HG03103 (cell line): Measurements from ENCODE around the gene SMCHD1.
A peak's percentile ranks its signal among the peaks of the same experiment; 100 is the strongest.

ENCODE experiments used
- ATAC-seq: cut with Tn5 transposase; IDR thresholded peaks from one replicate; pipeline ENCODE4 v1.9.1; 2021; ENCODE audit warnings: low read depth; ENCODE audit not compliant: unreplicated experiment

The SMCHD1 gene

GRCh38 chr18:2655178-2655953, at the start of gene SMCHD1:
TSS of gene SMCHD1 (plus strand) at chr18:2655726. CDS start at chr18:2656076, 350 bp downstream.
- ATAC-seq: peak; percentile 61

- no peak for ATAC-seq
These were observed 49.2 kb upstream of the SMCHD1 start for GRCh38 chr18:2606335-2606734.

DNA sequence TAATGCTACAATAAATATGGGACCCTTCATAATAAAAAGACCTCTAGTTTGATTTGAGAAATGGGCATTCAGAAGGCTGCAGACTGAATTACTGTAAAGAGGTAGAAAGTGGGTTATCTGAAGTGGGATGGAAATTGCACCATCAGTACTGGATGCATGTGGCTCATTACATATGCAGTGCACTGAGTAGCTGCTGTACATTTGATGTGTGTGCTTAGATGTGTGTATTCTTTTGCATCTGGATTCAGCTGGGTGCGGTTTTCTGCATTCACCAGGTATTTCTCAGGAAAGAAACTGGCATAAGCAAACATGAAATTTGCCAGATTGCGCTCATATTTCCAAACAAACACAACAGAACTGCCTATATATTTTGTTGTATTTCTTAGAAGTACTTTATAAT, 45.9 kb upstream of the SMCHD1 start:
- no peak for ATAC-seq

- ATAC-seq: no peak
These were observed 45.0 kb upstream of the SMCHD1 start for GRCh38 chr18:2610549-2610948.

- no peak for ATAC-seq
These were observed 42.5 kb upstream of the SMCHD1 start for GRCh38 chr18:2612996-2613395.

DNA sequence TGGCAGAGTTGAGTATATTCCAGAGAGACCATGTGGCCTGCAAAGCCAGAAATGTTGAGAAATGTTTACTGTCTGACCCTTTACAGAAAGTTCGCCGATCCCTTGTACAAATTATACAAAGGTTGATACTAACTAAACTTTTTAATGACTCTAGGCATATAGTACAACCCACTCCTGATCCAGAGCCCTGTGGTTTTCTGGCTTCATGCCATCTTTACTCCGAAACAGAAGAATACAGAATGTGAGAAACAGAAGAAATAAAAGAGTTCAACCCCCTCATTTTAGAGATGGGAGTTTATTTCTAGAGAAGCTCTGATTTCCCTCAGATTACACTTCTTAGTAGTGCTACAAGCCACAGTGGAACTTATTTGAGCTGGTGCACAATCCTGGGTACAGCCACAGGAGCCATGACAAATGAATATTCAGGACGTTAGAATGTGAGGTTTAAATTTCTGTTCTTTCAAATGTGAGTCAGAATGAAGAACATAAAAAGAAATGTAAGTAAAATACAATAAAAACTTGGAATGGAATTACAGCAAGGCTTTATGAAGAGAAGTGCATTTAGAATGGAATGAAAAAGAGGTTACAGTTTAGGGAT, 38.0 kb upstream of the SMCHD1 start:
- ATAC-seq: no peak

GRCh38 chr18:2618009-2618408, 37.5 kb upstream of the SMCHD1 start:
- no peak for ATAC-seq

- ATAC-seq: no peak
These were observed 30.3 kb upstream of the SMCHD1 start for GRCh38 chr18:2625217-2625616.

DNA sequence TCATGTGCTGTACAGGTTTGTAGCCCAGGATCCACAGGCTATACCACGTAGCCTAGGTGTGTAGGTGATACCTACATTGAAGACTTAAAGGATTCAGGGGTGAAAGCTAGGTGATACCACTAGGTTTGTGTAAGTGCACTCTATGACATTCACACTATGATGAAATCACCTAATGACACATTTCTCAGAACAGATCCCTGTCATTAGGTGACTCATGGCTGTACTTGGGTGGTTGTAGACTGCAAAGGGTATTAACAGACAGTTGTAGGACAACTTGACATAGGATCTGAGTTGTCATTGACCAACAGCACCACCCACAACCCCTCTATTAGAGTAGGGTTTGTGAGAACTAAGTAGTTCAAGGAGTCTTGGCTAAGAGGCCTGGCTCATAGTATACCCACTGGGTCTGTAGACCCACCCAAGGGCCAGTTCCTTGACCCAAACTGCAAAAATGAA, 27.7 kb upstream of the SMCHD1 start:
- no peak for ATAC-seq

DNA sequence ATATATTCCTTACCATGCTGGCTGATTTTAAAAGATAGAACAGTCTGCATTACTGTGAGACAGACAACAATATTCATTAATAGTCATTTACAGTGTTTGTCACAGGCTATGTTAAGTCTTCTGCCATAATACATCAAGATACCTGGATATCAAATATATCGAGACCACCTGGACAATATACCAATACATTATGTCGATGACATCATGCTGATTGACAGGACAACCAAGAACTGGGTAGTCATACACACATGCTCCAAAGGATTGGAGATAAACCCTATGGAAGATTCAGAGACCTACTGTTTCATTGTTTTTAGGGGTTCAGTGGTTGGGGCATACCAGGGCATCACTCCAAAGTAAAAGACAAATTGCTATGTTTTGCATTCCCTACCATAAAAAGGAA, 26.5 kb upstream of the SMCHD1 start:
- no peak for ATAC-seq

DNA sequence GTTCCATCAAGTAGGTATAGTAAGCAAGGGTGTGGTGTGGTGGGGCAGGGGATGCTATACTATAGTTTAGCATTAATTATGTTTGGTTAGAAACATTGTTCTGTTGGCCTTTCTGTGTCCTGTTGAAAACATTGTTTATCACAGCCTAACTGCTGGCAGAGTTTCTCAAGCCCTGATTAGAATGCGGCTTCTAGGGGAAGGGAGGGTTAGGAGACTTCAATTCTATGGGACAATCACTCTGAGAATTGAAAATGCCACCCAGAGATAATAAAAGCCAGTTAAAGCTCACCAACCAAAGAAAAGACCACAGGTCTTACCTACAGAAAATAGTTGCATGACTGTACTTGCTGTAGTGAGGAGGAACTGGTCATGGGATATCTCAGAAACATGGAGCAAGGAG, 19.9 kb upstream of the SMCHD1 start:
- no peak for ATAC-seq

DNA sequence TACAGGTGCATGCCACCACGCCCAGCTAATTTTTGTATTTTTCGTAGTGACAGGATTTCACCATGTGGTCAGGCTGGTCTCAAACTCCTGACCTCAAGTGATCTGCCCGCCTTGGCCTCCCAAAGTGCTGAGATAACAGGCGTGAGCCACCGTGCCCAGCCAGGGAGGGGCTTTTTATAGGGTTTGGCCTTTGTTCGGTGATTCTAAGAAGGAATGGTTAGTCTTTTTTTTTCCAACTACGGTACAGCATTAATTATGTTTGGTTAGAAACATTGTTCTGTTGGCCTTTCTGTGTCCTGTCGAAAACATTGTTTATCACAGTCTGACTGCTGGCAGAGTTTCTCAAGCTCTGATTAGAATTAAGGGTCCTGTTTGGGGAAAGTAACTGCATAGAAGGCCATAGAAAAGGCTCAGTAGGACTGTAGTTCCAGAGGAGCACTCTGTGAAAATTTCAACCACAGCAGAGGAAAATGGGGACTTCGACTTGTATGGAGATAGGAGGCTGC, 19.3 kb upstream of the SMCHD1 start:
- ATAC-seq: peak; percentile 14

GRCh38 chr18:2641638-2642037, 13.9 kb upstream of the SMCHD1 start:
- ATAC-seq: peak; percentile 62

DNA sequence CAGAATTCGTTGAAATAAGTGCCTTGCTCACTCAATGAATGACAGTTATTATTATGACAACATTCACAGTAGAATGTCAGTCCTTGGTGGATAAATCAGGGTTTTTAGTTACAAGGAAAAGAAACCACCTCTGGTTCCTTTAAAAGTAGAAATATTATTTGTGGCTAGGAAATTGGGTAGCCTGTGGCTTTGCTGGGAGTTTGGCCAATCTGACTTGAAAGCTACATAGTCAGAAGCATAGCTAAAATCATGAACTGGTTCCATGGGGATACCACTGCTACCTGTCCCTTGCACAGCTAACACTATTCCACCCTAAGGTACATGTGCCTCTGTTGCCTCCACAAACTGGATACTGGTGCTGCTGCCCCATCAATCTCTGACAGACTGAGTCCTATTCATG, 12.8 kb upstream of the SMCHD1 start:
- no peak for ATAC-seq

DNA sequence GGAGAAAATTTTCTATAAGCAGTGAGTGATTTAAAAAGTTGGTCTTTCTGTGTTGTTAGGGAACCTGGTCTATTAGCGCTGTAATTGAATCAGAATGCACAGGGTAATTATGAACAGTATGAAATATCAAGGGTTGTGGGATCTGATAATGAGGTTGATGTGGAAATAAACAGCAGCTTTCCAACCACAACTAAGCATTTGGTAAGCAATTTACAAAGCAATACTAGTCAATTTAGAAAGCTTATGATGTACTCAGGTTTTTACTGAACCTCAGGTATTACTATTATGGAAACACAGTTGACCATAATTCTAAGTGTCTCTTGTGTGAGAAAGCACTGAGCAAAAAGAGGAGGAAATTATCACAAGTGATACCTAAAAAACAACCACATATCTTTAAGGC, 11.0 kb upstream of the SMCHD1 start:
- no peak for ATAC-seq

DNA sequence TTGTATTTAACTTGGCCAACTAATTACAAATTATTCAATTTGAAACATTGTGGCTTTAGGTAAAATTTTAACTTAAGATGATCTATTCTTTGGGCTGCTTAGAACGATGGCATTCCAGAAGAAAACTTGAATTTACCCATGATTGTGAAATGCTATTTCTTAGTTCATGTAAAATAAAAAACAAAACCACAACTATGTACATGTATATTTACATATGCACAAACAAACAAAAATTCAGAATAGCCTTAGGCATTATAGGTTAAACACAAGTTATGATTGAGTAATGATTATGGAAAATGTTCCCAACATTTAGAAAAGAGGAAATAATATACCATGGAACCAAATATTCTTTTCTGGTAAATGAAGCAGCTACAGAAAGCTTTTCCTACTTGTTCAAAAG, 3.5 kb upstream of the SMCHD1 start:
- ATAC-seq: no peak

GRCh38 chr18:2653467-2653866, 2.1 kb upstream of the SMCHD1 start:
- no peak for ATAC-seq

DNA sequence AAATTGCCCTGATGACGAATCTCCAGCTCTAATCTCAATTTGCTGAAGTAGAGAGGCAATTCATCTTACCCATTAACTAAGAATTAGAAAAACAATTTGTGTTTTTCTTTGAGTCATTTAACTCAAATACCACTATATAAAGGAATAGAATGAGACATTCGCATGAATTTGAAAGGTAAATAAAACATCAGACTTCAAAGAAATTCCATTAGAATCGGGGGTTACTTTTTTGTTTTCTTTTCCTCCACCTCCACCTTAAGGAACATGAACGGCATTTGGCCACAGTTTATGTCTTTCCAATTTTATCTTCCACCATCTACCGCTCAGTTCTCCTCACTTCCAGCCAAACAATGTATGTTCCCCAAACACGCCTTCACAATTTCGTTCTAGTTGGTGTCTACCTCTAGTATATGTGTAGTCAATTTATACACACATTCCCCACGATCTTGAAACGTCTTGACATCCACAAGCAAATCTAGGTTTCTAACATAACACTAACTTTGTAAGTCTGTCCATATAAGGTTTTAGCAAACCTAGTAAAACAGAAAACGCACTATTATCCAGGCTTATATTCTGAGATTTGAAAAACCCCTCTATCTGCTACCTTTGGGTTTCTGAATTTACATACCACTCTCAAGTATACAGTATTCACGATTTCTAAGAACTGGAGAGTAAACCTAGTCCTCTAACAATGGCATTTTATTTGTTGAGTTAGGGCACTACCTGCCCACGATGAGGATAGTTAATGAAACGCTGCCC, 1.2 kb upstream of the SMCHD1 start:
- ATAC-seq: no peak

- ATAC-seq: peak; percentile 30
These were observed 673 bp upstream of the SMCHD1 start for GRCh38 chr18:2654928-2655177.

- no peak for ATAC-seq
These were observed 369 bp downstream of the SMCHD1 start for GRCh38 chr18:2655954-2656236.

DNA sequence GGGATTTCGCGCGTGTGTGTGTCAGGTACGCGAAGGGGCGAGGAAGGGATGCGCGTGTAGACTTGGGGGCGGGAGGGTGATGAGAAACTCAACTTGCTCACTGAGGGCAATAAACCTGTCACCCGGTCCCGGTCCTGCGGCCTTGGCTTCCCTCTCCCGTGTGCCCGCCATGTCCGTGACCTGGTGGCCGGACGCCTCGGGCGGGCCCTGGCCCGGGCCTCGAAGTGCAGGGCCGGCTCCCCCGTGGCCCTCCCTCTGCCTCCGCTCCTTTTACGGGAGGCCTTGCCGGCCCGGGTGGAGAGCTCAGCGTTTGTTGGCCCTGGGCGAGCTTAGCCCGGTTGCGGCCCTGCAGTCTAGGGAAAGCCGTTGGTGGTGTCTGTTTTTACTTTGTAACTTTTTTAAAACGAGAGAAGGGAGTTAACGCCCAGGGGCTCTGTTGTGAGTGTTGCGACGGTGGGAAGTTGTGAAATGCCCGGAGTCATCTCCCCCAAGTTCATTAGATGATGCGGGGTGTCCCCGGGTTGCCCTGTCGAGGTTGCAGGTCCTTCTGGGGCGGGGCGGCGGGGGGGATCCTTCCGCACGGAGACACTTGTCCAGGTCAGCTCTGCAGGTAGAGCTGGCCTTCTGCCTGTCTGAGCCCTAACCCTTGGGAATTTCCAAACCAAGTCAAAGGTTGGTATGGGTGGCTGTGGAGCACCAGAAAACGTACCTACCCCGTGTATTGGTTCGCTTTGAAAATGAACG, 883 bp downstream of the SMCHD1 start:
- peak; percentile 2 for ATAC-seq
